GM12872 (cell line): ENCODE results near the gene UBXN6.

ENCODE experiments used
- TF ChIP-seq, protein P1 (sequence below): IDR thresholded peaks from 3 replicates; pipeline ENCODE4 v1.5.1; 2011; ENCODE audit warnings: low read depth, mild to moderate bottlenecking, low read length, moderate library complexity; ENCODE audit not compliant: insufficient read depth

UBXN6 gene

DNA sequence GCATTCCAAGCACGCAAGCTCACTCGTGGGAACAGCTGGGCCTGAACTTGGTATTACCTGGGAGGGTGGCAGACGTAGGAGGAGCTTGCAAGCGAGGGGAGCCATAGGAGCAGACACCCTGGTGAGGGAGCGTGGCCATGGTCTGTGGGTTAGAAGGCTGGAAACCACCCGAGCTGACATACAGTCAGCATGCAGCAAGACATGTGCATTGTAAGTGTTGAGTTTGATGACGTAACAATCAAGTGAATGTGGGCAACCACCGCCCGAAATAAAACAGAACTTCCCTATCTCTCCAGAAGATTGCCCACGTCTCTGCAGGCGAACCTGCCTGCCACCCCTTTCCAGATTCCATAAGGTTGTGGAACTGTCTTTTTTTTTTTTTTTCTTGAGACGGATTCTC lies 26.8 kb downstream of the UBXN6 start:
- TF ChIP-seq, protein P1, sequence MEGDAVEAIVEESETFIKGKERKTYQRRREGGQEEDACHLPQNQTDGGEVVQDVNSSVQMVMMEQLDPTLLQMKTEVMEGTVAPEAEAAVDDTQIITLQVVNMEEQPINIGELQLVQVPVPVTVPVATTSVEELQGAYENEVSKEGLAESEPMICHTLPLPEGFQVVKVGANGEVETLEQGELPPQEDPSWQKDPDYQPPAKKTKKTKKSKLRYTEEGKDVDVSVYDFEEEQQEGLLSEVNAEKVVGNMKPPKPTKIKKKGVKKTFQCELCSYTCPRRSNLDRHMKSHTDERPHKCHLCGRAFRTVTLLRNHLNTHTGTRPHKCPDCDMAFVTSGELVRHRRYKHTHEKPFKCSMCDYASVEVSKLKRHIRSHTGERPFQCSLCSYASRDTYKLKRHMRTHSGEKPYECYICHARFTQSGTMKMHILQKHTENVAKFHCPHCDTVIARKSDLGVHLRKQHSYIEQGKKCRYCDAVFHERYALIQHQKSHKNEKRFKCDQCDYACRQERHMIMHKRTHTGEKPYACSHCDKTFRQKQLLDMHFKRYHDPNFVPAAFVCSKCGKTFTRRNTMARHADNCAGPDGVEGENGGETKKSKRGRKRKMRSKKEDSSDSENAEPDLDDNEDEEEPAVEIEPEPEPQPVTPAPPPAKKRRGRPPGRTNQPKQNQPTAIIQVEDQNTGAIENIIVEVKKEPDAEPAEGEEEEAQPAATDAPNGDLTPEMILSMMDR, result no peak

DNA sequence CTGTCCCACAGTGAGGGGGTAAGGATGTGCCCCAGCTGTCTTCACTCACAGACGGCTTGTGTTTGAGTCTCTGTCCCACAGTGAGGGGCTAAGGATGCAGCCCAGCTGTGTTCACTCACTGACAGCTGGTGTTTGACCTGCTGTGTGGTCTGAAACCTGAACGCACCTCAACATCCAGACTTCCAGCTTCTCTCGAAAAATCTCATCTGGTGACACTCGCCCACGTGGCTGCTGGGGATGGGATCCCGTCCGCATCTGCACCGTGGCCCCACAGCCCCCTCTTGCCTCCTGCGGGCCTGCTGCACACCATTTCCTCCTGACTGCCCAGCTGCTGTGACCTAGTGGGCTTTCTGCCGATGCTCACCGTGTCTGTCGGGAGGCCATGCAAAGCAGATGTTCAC lies 27.8 kb downstream of the UBXN6 start:
- TF ChIP-seq, protein P1, result no peak

DNA sequence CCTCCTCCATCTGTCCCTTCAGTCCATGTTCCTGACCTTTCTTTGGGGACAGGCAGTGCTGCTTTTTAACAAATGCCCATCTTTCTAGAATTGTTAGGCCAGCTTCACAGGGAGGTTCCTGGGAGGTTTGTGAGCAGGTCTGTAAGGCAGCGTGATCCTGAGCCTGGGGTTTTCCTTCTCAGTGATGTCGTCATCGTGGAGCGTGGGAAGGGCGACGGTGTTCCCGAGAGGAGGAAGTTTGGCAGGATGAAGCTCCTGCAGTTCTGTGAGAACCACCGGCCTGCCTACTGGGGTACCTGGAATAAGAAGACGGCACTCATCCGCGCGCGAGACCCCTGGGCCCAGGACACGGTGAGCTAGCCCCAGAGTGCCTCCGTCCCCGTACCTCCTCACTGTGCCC lies 28.3 kb downstream of the UBXN6 start:
- TF ChIP-seq, protein P1, result no peak

DNA sequence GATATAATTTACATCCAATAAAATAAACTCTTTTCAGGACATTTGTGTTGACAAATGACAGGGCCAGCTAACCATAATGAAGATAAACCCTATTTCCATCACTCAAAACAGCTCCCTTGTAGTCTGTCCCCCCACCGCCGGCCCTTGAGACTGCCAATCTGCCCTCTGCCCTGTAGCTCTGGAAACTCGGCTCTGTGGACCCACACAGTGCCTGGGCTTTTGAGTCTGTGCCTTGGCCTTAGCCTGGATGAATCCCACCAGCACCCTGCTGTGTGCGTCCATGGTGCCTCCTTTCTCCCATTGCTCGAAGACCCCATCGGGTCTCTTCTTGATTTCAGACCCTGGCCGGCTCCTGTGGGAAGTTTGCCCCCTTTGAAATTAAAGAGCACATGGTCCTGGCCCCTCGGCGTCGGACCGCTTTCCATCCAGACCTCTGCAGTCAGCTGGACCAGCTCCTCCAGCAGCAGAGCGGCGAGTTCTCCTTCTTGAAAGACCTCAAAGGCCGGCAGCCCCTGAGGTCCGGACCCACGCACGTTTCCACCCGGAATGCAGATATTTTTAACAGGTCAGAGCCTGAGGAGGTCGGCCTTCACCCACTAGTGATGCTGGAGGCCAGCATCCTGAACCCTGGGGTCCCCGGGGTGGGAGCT lies 29.1 kb downstream of the UBXN6 start:
- TF ChIP-seq, protein P1, result no peak

DNA sequence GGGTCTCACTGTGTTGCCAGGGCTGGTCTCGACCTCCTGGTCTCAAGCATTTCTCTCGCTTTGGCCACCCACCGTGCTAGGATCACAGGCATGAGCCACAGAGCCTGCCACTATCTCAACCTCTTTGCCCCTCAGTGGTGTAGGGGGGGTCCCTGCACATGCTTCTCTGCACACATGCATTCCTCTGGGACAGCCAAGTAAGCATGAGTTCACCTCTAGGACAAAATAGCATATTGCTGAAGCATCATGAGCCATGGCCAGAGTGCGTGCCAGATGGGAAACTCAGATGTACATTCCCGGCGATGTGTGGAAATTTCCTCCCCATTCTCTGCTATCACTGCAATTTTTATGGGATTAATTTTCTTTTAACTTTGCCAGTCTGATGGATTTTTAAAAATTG lies 32.1 kb downstream of the UBXN6 start:
- TF ChIP-seq, protein P1, result no peak

DNA sequence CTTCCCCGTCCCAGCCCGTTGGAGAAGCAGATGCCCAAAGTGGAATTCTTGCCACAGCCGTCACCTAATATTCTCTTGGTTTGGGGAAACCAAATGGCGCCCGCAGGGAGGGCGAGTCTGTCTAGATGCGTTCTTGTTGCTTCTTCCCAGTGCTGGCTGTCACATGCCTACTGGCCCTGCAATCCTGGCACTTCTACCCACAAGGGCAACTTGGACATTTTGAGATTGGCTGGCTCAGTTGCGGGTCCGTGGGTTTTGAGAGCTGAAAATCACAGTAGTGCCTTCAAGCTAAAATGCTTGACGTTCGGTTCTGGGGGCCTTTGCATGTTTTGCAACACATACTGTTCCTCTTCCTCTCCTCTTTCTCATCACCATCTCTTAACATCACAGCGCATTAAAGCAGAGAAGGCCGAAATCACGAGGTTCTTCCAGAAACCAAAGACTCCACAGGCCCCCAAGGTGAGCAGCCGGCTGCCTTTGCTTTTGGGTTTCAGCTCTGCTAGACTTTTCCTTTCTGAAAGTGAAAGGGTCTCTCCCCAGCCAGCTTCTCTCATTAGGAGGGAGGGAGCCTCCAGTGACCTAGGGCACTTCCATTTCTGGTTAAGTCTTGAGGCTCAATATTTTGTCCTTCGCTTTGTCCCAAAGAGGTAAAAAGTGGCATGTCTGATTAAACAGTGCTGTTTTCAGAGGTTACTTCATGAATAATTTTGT lies 34.0 kb downstream of the UBXN6 start:
- TF ChIP-seq, protein P1, result no peak

DNA sequence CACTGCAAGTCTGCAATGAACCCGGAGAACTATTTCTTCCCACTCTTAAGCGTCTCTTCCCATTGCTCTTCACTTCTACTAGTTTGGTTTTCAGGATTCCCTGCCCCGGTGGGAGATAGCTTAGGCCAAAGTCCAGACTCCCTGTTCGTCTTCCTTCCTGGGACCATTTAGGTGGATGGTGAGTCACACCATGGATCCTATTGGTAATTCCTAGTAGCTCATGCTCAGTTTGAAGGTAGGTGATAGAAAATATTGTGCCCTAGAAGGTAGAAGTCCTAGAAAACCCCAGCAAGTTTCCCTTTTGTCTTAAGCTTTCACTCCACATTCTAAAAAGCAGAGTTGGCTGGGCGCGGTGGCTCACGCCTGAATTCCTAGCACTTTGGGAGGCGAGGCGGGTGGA lies 41.3 kb downstream of the UBXN6 start:
- TF ChIP-seq, protein P1, result no peak
